CD4-positive, alpha-beta T cell treated with Interferon alpha-2 for 1 hour (primary cell): ENCODE data around the gene IKBKG.
"Not testable (repeated sequence)": the region's sequence is repeated elsewhere in the genome, so short reads cannot be mapped to it uniquely, and the experiment has no call there.

Experiments used
- DNase-seq, 2 donors: peaks; one replicate each; pipeline ENCODE4 v3.0.0-alpha.2; 2020 to 2022

Gene IKBKG, protein sequence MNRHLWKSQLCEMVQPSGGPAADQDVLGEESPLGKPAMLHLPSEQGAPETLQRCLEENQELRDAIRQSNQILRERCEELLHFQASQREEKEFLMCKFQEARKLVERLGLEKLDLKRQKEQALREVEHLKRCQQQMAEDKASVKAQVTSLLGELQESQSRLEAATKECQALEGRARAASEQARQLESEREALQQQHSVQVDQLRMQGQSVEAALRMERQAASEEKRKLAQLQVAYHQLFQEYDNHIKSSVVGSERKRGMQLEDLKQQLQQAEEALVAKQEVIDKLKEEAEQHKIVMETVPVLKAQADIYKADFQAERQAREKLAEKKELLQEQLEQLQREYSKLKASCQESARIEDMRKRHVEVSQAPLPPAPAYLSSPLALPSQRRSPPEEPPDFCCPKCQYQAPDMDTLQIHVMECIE

DNA sequence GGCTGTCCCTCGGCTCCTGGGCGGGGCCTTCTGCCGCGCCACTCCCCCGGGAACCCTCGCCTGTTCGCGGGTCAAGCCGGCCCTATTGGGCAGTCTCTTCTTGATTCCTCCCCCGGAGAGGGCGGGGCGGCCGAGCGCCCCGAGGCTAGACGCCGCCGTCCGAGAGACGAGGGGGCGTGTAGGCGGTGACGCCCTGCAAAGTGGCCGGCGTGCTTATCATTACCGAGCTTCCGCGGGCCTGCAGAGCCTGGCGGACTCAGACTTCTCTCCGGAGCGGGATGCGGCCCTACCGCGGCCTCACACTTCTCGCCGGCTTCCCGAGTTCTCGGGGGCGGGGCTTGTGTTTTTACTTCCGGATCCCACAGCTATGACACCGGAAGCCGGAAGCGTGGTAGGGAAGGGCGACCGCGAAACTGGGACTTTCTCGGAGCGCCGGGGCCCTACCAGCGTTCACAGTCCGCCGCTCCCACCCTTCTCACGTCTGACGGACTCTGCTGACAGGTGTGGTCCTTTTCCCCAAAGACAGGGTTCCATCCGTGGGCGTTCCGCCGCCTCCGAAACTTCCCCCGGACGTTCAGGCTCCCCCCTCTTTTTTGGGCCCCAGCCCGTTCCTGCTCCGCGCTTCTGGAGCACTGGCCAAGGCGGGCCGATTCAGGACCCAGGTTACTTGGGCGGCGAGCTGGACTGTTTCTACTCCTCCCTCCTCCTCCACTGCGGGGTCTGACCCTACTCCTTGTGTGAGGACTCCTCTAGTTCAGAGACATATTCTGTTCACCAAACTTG is at the start of gene IKBKG:
Gene IKBKG (plus strand): TSS at position 376 of the 783 bp plus-strand sequence. CDS start 4,383 bp downstream, outside the sequence.
- DNase-seq, result peak; percentile 90 to 92

- not testable (repeated sequence) for DNase-seq
Observed at GRCh38 chrX:154501423-154501822, 46.0 kb upstream of the IKBKG start.

GRCh38 chrX:154502098-154502497 is 45.3 kb upstream of the IKBKG start:
- no peak for DNase-seq

DNA sequence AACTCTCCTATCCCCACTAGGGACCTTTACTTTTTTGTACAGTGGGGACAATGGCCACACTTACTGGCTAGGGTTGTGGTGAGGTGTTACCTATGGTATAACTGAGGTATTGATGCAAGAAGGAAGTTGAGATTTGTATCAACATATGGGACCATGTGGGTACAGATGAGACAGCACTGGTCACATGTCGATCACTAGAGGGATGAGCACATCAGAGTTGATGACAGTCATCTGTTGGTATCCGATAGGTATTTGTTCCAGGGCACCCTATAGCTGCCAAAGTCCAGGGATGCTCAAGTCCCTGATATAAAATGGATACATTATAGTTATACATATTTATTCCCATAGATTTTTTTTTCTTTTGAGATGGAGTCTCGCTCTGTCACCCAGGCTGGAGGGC is 44.4 kb upstream of the IKBKG start:
- no peak for DNase-seq

DNA sequence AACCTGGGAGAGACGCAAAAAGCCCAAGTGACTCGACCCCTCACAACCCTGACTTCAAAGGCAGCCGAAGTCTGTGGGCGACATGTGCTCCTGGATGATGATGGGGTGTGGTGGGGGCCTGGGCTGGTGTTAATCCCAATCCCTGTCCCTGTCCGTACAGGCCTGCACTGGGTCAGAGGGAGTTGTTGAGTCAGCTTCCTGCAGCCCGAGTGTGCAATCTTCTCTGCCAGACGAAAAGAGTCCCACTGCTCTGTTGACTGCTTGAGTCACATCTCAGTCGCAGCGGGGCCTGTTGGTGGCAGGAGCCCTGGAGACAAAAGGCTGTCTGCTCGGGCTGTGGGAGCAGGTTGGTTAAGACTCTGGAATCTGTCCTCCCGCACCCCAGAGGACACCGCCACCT is 41.7 kb upstream of the IKBKG start:
- no peak for DNase-seq

DNA sequence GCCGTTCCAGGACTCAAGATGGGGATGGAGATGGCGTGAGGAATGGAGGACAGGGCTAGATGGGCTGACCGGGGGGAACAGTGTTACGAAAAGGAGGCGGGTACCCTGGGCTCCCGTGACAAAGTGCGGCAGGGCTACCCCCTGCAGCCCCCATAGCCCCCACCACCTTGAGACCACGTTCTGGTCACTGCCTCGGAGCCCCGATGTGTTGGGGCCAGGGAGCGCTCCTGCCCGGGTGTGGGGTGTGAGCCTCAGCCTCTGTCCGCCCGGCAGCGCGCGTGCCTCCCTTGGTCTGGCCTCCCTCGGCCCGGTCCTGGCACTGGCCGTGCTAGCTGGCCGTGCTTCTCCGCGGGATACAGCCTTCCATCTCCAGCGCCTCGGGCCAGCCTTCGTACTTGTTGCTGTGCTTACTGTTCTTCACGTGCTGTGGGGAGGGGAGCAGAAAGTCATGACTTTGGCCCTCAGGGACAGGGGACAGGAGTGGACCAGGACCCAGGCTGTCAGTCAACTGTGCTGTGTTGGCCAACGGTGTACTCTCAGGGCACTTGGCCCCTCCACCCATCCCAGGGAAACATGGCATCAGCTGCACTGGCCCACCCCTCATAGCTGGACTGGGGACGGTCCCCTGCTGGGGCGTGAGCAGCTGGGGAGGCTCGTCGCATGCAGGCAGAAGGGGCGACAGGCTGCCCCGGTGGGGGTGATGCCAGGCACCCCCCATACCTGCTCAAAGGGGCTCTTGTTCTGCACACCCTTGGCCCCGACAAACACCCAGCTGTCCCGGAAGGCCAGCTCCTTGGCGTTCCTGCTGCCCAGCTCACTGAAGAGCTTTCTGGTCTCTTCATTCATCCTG is 40.7 kb upstream of the IKBKG start:
- no peak for DNase-seq

- no peak for DNase-seq
Observed at GRCh38 chrX:154507673-154508383, 39.6 kb upstream of the IKBKG start.

- DNase-seq, result no peak
Observed at GRCh38 chrX:154508384-154508745, 39.1 kb upstream of the IKBKG start.

DNA sequence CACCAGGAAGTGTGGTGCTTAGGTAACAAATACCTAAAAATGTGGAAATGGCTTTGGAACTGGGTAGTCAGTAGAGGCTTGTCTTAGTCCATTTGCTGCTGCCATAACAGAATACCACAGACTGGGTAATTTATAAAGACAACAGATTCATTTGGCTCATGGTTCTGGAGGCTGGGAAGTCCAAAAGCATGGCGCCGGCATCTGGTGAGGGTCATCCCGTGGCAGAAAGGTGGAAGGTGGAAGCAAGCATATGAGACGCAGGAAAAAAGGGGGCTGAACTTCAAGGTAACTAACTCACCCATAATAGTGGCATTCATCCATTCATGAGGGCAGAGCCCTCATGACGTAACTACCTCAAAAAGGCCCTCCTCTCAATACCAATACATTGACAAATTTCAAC is 38.0 kb upstream of the IKBKG start:
- no peak for DNase-seq

DNA sequence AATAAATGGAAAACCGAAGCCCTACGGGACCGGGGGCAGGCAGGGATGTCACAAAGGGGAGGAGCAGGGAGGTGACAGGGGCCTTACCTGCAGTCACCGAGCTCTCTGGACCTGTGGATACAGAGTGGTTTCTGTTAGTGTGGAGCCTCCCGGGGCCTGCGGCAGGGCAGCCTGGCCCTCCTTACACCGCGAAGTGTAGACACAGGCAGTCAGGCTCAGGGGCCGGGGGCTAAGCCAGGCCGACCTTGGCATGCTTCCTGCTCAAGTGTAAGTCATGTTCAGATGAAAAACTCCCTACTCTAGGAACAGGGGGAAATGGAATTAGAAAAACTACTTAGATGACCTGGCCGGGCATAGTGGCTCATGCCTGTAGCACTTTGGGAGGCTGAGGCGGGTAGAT is 35.7 kb upstream of the IKBKG start:
- no peak for DNase-seq

GRCh38 chrX:154512879-154513553 is 34.4 kb upstream of the IKBKG start:
- no peak for DNase-seq

DNA sequence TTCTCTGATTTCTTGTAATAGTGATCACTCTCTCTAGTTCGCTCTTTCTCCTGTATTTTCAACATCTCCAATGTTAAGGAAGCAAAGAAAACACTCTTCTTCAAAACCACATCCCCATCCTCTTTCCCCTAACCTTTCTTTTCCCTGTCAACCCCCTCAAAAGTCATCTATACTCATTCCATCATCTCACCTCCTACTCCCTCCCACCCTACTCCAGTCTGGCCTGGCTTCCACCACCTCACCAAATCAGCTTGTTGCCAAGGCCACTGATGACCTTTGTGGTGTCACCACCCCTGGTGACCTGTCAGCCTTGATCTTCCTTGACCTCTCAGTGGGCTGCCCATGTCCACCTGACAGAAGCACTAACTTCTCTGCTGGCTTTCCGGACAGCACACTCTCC is 33.7 kb upstream of the IKBKG start:
- no peak for DNase-seq

DNA sequence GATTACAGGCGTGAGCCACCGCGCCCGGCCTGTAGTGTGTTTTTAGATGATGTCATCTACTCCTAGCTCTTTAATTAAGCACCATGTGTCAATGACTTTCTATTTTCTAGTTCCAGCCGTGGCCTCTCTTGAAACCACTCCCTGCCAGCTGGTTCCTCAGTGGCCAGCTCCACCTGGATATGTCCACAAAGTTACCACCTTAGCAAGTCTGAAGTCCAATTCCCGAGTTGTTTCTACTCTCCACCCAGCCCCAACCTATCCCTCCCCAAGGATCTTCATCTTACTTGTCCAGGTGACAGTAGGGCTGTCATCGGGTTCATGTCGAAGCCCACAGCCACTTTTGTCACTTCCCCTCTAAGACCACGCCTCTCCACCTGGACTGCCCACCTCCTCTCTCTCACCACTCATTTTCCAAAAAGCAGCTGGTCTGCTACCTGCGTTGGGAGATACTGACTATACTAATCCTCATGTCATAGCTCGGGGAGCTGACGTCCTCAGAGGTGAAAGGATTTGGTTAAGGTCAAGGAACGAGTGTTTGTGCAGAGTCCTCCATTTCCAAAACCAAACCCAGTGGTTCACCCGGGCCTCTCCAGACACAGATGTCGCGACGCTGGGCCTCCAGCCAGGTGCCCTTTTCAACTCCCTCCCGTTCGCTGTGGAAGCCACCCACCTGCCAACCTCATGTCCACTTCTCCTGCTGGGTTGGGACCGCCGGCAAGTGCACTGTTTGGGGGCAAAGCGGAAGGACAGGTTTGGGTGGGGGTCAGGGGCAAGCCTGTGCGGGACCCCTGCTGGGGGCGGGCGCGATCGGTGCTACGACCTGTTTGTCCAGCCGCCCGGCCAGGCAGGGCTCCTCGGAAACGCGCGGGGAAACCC is 32.1 kb upstream of the IKBKG start:
- DNase-seq, result peak; percentile 18 to 41

GRCh38 chrX:154515966-154516655 is 31.3 kb upstream of the IKBKG start, which contains the start of gene FAM3A:
Gene FAM3A, minus strand, starts transcription at chrX:154516232. Its CDS starts 460 bp downstream, at chrX:154515772.
- DNase-seq, result peak; percentile 92 to 95

- peak in 1 of 2 donors; percentile 42 for DNase-seq
Observed at GRCh38 chrX:154516656-154517100, 30.7 kb upstream of the IKBKG start.

GRCh38 chrX:154517101-154517781 is 30.2 kb upstream of the IKBKG start:
- no peak for DNase-seq

DNA sequence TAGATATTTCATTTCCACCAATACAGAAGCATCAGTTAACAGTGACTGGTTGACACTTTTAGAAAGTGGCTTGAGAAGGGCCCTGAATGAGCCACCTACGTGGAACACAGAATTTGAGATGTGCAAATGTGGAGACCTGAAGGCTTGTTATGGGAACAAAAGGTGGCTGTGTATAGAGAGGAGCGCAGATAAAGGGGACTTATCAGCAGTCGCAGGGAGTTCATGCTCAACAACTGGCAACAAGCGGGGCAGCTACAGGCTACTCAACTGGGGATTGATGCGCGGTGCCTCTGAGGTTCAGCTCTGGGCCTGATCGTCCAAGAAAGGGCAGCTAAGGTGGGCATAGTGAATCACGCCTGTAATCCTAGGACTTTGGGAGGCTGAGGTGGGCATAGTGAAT is 28.0 kb upstream of the IKBKG start:
- DNase-seq, result no peak

- DNase-seq, result no peak
Observed at GRCh38 chrX:154525606-154526490, 21.6 kb upstream of the IKBKG start.
